HepG2 (cell line): Measurements from ENCODE around the gene TBC1D14. TPM values are rescaled to one million over a fixed set of nuclear protein-coding genes. Genes with fewer than 3 reads are reported as not detected.

ENCODE experiments used
- BATF2 ChIP-seq: sonication (generic); formaldehyde crosslinking; IDR thresholded peaks from 2 replicates; pipeline ENCODE4 v1.8.0; 2022; ENCODE audit warnings: mild to moderate bottlenecking, missing genetic modification reagents, moderate library complexity
- DDIT3 ChIP-seq: sonication (generic); formaldehyde crosslinking; IDR thresholded peaks from 2 replicates; pipeline ENCODE4 v1.4.0; 2020; ENCODE audit warnings: mild to moderate bottlenecking, missing genetic modification reagents
- GATAD1 ChIP-seq: IDR thresholded peaks from 2 replicates; pipeline ENCODE4 v1.6.1; 2016; ENCODE audit warnings: missing genetic modification reagents, missing compliant biosample characterization
- GATAD2A ChIP-seq: IDR thresholded peaks from 2 replicates; pipeline ENCODE4 v1.6.1; 2016
- GPN1 ChIP-seq: sonication (generic); formaldehyde crosslinking; IDR thresholded peaks from 2 replicates; pipeline ENCODE4 v1.5.1; 2020; ENCODE audit warnings: missing genetic modification reagents, borderline replicate concordance
- HNF4A ChIP-seq: sonication (generic); formaldehyde crosslinking; IDR thresholded peaks from 2 replicates; pipeline ENCODE4 v1.4.0; 2020; ENCODE audit warnings: missing genetic modification reagents
- HOXA7 ChIP-seq: sonication (generic); formaldehyde crosslinking; IDR thresholded peaks from 2 replicates; pipeline ENCODE4 v1.8.1; 2022; ENCODE audit warnings: mild to moderate bottlenecking, missing genetic modification reagents, moderate library complexity
- KDM3A ChIP-seq: IDR thresholded peaks from 2 replicates; pipeline ENCODE4 v1.6.1; 2018; ENCODE audit warnings: low read depth, missing compliant biosample characterization
- MAF1 ChIP-seq: sonication (generic); formaldehyde crosslinking; IDR thresholded peaks from 2 replicates; pipeline ENCODE4 v1.5.0; 2020; ENCODE audit warnings: missing genetic modification reagents, borderline replicate concordance
- MXD1 ChIP-seq: sonication (generic); formaldehyde crosslinking; IDR thresholded peaks from 2 replicates; pipeline ENCODE4 v1.4.0; 2020; ENCODE audit warnings: mild to moderate bottlenecking, missing genetic modification reagents
- NFE2L1 ChIP-seq: sonication (generic); formaldehyde crosslinking; IDR thresholded peaks from 2 replicates; pipeline ENCODE4 v1.4.0; 2020; ENCODE audit warnings: missing genetic modification reagents, mild to moderate bottlenecking, borderline replicate concordance
- NR1H2 ChIP-seq: sonication (generic); formaldehyde crosslinking; IDR thresholded peaks from 2 replicates; pipeline ENCODE4 v1.8.1; 2022; ENCODE audit warnings: low read depth, missing genetic modification reagents, borderline replicate concordance
- RFX5 ChIP-seq: IDR thresholded peaks from 2 replicates; pipeline ENCODE4 v1.6.1; 2011; ENCODE audit warnings: low read depth, low read length, improper control_type of control experiment
- SRSF4 ChIP-seq: fragments of 200-400 bp; formaldehyde crosslinking; IDR thresholded peaks from one replicate; pipeline ENCODE4 v1.6.1; 2018; ENCODE audit warnings: mild to moderate bottlenecking, low read depth, low read length, moderate library complexity; ENCODE audit not compliant: poor library complexity, severe bottlenecking
- TFDP2 ChIP-seq: sonication (generic); formaldehyde crosslinking; IDR thresholded peaks from 2 replicates; pipeline ENCODE4 v1.4.0; 2020; ENCODE audit warnings: missing genetic modification reagents
- TRAFD1 ChIP-seq: sonication (generic); formaldehyde crosslinking; IDR thresholded peaks from 2 replicates; pipeline ENCODE4 v1.5.1; 2020; ENCODE audit warnings: missing genetic modification reagents, mild to moderate bottlenecking, borderline replicate concordance
- YEATS4 ChIP-seq: sonication (generic); formaldehyde crosslinking; IDR thresholded peaks from 2 replicates; pipeline ENCODE4 v1.4.0; 2020; ENCODE audit warnings: missing genetic modification reagents, borderline replicate concordance
- ZBTB8A ChIP-seq: sonication (generic); formaldehyde crosslinking; IDR thresholded peaks from 2 replicates; pipeline ENCODE4 v1.4.0; 2020; ENCODE audit warnings: mild to moderate bottlenecking, low read depth, missing genetic modification reagents, borderline replicate concordance
- ZFP36 ChIP-seq: fragments of 150-350 bp; IDR thresholded peaks from 2 replicates; pipeline ENCODE4 v1.6.1; 2018; ENCODE audit warnings: borderline replicate concordance, low read length, low read depth; ENCODE audit not compliant: partially characterized antibody
- ZNF180 ChIP-seq: sonication (generic); formaldehyde crosslinking; IDR thresholded peaks from 2 replicates; pipeline ENCODE4 v1.4.0; 2020; ENCODE audit warnings: low read depth, missing genetic modification reagents, borderline replicate concordance
- ZNF275 ChIP-seq: sonication (generic); formaldehyde crosslinking; IDR thresholded peaks from 2 replicates; pipeline ENCODE4 v1.8.0; 2022; ENCODE audit warnings: missing genetic modification reagents, mild to moderate bottlenecking, inconsistent platforms, borderline replicate concordance
- ZNF460 ChIP-seq: sonication (generic); formaldehyde crosslinking; IDR thresholded peaks from 2 replicates; pipeline ENCODE4 v1.5.1; 2020; ENCODE audit warnings: missing genetic modification reagents, mild to moderate bottlenecking, borderline replicate concordance
- ZNF552 ChIP-seq: sonication (generic); formaldehyde crosslinking; IDR thresholded peaks from 2 replicates; pipeline ENCODE4 v1.9.0; 2022; ENCODE audit warnings: missing genetic modification reagents, mild to moderate bottlenecking, borderline replicate concordance
- ZNF737 ChIP-seq: sonication (generic); formaldehyde crosslinking; IDR thresholded peaks from 2 replicates; pipeline ENCODE4 v1.5.0; 2020; ENCODE audit warnings: missing genetic modification reagents, mild to moderate bottlenecking, borderline replicate concordance
- ZNF792 ChIP-seq: IDR thresholded peaks from 2 replicates; pipeline ENCODE4 v1.6.1; 2016
- polyA plus RNA-seq, 8 experiments: library from polyadenylated mRNA; depleted of rRNA in 3 of 8; stranded (reverse) in 7 of 8; unstranded in 1 of 8; fragments of >200 nt; fragmentation: Illumina TruSeq in 4 of 8; extraction: Trizol in 4 of 8; gene quantifications; 2 replicates each; pipeline versions ENCODE4 v1.2.1 to v1.2.3, GENCODE V29; 2011 to 2016; ENCODE audit warnings: low read depth in 4 of 8, missing spikeins in 1 of 8, mixed read lengths in 1 of 8; ENCODE audit not compliant: insufficient read depth in 1 of 8
- total RNA-seq, 5 experiments: library from RNA; depleted of rRNA; stranded (reverse); fragments of >200 nt; fragmentation: Illumina TruSeq; extraction: Trizol; gene quantifications; 2 replicates each; pipeline ENCODE4 v1.2.3, GENCODE V29; 2016; ENCODE audit warnings: low read depth in 1 of 5

TBC1D14 gene
- total and polyA plus RNA-seq, 2 of the 13 experiments (the other 11 are each of a cell fraction or from before 2014, with no cell fraction given), result 29.5 to 46.5 TPM

- TF ChIP-seq ZNF275 (CRISPR knock-in tag) (0 out of 2 replicates have a peak, but pooled peaks have one; percentile 18), NFE2L1 (CRISPR knock-in tag) (no peak), TRAFD1 (CRISPR knock-in tag) (no peak), RFX5 (no peak), KDM3A (CRISPR knock-in tag) (no peak), GPN1 (no peak), NR1H2 (CRISPR knock-in tag) (no peak), ZNF460 (CRISPR knock-in tag) (no peak), ZNF180 (CRISPR knock-in tag) (no peak), HNF4A (CRISPR knock-in tag) (peak; percentile 14; the same call in 1 of the 2 replicates), TFDP2 (no peak), DDIT3 (CRISPR knock-in tag) (no peak), ZFP36 (no peak), ZNF792 (CRISPR knock-in tag) (no peak), ZBTB8A (CRISPR knock-in tag) (no peak; the same call in 1 of the 2 replicates), ZNF552 (CRISPR knock-in tag) (no peak), SRSF4 (no peak), GATAD1 (CRISPR knock-in tag) (no peak), BATF2 (CRISPR knock-in tag) (no peak), MAF1 (CRISPR knock-in tag) (no peak), YEATS4 (CRISPR knock-in tag) (no peak), GATAD2A (CRISPR knock-in tag) (0 out of 2 replicates have a peak, but pooled peaks have one; percentile 5), HOXA7 (CRISPR knock-in tag) (no peak), MXD1 (CRISPR knock-in tag) (peak; percentile 56; the same call in 1 of the 2 replicates), ZNF737 (no peak)
Measured at GRCh38 chr4:6986072-6986780, 76.6 kb downstream of the TBC1D14 start (continued).
